HG03196 (cell line): ENCODE data around the gene ITPRIPL1.
"Not testable (repeated sequence)": the region's sequence is repeated elsewhere in the genome, so short reads cannot be mapped to it uniquely, and the experiment has no call there.

ENCODE experiments used
- ATAC-seq: cut with Tn5 transposase; IDR thresholded peaks from one replicate; pipeline ENCODE4 v1.9.1; 2021; ENCODE audit not compliant: unreplicated experiment

The ITPRIPL1 gene, protein sequence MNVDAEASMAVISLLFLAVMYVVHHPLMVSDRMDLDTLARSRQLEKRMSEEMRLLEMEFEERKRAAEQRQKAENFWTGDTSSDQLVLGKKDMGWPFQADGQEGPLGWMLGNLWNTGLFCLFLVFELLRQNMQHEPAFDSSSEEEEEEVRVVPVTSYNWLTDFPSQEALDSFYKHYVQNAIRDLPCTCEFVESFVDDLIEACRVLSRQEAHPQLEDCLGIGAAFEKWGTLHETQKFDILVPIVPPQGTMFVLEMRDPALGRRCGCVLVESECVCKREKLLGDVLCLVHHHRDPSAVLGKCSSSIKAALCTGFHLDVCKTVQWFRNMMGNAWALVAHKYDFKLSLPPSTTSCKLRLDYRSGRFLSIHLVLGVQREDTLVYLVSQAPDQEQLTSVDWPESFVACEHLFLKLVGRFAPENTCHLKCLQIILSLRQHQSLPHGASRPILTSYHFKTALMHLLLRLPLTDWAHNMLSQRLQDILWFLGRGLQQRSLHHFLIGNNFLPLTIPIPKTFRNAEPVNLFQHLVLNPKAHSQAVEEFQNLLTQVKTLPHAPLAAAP

DNA sequence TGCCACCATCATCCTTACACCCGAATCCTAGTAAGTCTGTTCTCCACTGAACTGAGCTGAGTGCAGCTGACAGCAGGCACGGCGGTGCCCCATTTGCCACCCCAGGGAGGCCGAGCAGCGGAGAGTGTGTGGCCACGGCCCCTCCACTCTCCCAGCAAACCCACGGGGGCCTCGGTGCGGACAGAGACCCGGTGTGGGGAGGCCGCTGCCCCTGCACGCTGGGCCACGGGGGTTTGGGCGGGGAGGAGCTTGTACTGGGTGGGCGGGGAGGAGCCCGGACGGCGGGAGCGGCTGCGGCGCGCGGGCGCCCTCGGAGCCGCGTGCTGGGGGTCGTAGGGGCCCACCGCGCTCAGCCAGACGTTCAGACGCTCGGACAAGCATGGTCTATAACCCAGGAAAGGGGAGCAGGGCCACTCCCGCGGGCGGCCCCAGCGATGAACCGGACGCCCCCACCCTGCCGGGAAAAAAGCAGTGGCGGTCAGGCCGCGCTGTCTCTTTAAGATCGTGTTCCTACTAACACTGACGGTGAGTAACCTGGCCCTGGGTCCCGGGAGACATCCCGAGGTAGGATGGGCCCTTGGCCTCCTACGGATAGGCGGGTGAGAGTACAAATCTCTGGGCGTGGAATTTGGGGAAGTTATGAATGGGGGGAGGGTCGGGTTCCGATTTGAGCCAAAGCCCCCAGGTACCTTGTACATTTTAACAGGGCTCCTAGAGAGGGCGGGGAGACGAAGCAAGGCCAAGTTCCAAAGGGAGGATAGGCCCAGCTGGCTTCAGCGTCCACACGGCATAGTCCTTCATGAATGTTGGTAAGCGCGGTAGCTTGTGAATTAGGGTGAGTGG lies at the start of gene ITPRIPL1:
ITPRIPL1 (plus strand) TSS at position 277 of the 843 bp plus-strand sequence; CDS start at position 800, 523 bp downstream.
- no peak for ATAC-seq

DNA sequence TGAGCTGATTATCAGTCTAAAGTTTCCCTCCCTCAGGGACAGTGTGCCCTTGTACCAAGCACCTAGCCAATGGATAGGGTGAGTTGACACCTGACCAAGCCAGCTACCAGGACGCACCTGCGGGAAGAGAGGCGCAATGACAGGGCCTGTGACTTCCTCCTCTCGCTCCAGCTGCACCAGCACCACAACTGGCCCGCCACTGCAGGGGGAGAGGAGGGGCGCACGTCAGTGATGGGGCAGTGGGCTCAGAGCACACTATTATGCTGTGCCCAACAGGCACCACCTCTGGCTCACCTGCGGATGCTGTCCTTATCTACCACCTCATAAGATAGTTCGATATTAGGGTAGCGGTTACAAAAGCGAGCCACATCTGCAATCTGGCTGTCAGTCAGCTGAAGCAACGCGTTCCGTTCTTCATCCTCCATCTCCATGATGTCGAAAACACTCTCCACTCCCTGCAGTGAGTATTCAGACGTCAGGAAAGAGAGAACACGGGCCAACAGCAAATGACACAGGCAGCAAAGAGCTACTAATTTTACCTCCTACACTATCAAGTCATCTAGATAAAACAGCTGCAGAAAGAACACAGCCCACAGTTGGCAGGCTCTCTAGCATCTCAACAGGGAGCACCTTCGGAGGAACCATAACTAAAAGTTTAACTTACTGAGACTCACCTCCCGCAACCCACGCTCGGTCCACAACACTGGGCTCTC lies 48.2 kb upstream of the ITPRIPL1 start:
- ATAC-seq = no peak

DNA sequence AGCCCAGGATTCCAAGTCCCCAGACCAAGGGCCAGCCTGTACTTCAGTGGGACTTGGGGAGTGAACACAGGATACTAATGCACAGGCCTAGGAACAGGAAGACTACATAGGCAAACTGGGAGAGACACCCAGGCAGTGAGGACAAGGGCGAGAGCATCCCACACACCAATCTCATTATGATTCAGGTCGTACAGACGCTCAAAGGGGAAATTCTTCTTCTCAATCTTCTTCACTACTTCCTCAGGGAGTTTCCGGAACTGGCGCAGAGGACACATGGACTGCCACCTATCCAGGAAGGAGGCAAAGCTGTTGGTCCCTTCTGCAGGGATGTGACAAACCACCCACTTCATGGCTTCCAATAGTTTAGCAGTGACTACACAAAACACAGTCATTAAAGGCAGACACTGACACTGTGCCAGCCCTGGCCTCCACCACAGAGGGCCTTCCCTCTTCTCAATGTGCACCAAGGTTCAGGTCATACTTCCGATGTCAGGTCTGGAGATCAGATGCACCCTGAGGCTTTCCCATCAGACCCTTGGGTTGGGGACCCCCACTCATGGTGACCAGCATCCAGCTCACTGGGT lies 37.8 kb upstream of the ITPRIPL1 start:
- ATAC-seq = no peak

DNA sequence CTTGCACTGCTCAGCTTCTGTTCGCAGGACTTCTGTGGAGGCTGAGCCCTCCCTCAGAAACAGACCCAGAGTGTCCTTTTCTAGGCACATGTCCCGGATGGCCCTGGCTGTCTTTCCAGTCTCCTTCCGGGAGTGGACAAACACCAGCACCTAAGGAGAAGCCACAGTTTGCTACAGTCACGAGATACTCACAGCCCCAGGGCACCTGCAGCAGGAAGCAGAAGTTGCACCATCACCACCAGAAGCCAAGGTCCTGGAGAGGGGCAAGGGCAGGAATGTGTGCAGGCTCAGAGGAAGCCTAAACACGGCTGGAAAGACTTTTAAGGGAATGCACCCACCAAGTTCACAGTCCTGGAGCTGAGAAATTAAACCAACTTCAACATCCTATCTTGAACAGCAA lies 33.4 kb upstream of the ITPRIPL1 start:
- ATAC-seq = no peak

DNA sequence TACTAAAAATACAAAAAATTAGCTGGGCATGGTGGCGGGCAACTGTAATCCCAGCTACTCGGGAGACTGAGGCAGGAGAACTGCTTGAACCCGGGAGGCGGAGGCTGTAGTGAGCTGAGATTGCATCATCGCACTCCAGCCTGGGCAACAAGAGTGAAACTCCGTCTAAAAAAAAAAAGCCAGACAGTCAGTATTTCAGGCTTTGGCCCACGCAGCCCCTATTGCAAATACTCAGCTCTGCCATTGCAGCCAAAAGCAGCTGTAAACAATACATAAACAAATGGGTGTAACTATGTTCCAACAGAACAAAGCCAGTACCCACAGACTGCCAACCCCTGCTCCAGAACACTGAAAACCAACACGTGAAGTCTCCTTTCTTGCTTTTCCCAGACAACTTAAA lies 30.8 kb upstream of the ITPRIPL1 start:
- not testable (repeated sequence) for ATAC-seq

DNA sequence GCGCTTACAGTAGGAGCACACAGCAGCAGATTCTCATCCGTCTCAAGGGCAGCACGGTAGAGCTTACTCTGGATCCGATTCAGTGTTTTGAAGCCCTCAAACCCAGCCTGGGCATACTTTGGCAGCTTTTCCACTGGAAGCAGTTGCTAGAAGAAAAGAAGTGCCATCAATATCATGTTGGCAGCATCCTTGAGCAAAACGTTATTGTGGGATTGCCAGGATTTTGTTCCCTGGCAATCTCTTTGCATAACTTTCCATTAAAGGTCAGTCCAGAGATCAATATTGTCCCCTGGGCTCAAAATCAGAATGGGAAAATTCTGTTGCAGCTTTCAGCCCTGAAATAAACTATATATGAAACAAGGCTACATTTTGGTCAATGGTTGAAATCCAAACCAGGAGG lies 28.2 kb upstream of the ITPRIPL1 start:
- no peak for ATAC-seq

DNA sequence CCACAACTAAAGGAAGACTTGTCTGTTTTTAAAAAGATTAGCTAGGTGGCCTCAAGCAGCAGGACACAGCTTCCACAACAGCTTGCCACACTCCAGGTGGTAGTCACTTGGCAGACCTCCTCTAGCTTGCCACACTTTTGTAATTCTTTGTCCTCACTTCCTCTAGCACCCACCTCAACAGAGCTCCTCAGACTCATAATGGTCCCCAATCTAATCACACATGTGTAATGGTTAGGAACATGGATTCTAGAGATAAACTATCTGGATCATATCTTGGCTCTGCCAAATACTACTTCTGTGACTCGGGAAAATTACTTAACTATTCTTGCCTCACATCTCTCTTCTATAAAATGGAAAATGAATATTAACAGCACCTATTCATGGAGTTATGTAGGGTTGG lies 23.3 kb upstream of the ITPRIPL1 start:
- no peak for ATAC-seq

DNA sequence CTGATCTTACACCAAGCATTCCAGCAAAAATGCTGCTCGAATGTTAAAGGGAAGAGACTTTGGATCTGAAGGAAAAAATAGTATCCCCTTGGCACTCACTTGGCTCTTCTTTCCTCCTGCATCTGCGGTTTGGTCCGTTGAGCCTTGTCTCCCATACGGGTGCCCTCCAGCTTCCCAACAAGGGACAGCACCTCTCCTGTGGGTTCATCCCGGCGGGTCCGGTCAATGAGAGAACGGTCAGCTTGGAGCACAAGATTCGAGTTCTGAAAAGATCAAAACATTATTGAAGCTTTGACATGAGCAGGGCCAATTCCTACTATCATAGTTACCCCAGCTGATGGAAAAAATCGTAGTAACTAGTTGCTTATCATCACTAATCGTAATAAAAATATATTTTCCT lies 20.5 kb upstream of the ITPRIPL1 start:
- ATAC-seq = no peak

DNA sequence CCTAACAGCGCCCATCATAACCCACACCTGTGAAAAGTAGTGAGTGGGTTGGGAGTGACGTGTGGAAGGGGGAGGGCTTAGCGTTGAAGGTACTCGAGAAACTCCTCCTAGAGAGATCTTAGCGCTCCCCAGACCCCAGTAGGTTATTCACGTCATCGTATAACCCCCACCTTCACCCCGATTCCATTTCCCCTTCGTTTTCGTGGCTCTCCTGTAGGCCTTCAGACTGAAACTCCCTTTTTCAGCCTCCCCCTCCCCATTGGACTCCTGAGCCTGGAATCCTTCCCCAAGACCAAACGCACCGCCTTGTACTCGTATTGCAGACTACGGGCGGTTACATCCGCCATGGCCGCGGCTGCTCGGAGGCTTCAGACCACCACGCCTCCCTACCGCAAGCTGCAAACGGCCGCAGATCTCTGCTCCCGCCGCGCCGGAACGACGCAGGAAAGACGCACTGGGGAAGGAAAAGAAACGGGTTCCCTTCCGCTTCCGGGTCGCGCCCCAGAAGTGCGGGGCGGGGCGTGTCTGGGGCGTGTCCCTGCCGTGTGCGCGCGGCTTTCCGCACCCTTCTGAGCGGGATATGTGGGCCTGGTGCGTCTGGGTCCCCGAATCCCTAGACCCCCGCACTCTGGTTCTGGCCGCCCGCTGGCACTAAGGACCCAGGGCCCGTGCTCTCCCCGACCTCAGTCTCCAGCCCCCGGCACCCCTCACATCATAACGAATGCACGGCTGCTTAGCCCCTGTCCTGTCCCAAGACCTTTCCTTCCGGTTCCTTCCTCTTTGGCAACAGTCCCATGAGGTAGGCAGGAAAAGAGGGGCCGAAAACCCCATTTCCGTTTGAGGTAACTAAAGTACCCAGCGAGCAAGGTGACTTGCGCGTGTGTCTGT lies 19.8 kb upstream of the ITPRIPL1 start, which contains the start of gene SNRNP200:
SNRNP200 (minus strand) TSS at position 456 of the 888 bp plus-strand sequence; CDS start at position 347, 109 bp downstream.
- ATAC-seq = peak; percentile 74

DNA sequence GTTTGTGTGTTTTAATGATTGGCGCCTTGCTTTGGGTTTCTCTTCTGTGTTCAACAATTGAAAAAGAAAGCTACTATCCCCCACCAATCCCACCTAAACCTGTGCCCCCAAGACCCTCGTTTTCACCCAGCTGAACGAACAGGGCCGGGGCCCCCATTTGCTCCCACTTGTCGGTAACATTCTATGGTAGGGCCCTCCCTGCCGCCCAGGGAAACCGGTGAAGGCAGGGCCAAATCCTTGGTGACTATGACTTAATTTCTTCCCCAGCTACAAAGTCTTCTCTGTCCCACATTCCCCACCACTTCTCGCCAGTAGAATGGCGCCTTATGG lies 19.2 kb upstream of the ITPRIPL1 start:
- ATAC-seq = no peak

DNA sequence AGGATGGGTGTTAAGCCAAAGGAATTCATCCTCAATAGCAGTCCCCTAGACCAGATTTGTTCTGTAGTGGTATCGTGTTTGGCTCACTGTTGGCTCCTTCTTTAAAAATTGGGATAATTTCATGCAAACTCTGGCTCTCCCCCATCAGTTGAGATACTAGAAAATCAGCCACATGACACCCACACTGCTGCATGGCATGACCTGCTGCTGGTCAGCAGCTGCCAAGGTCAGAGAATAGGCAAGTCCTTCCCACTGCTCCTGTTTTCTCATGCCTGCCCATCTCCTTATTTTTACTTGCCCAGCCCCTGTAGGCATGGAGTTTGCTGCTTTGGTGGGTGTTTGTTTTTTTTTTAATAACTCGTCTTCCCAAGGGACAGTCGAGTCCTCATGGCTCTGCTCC lies 18.7 kb upstream of the ITPRIPL1 start:
- no peak for ATAC-seq

DNA sequence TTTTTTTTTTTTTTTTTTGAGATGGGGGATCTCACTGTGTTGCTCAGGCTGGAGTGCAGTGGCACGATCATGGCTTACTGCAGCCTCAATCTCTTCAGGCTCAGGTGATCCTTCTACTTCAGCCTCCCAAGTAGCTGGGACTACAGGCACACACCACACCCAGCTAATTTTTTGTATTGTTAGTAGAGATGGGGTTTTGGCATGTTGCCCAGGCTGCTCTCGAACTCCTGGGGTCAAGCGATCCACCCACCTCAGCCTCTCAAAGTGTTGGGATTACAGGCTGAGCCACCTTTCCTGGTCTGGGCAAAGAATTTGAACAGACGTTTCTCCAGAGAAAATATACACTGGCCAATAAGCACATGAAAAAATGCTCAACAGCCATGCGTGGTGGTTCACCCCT lies 16.9 kb upstream of the ITPRIPL1 start:
- no peak for ATAC-seq

DNA sequence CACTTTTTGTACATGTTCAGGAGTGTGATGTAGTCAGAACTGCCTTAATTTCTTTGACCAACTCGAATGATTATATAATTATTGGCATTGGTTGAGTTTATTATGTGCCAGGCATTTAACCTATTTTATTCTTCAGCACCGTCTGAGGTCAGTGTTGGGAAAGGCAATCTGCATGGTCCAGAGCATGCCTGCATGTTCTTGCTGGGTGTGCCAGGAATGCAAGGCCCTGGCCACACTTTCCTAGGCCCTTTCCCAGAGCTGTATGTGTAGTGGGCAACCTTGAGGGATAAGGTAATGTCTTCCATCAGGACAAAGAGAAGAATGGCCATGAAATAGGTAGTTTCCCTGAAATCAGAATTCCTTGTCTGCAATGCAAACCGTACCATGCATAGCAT lies 10.1 kb upstream of the ITPRIPL1 start:
- no peak for ATAC-seq

DNA sequence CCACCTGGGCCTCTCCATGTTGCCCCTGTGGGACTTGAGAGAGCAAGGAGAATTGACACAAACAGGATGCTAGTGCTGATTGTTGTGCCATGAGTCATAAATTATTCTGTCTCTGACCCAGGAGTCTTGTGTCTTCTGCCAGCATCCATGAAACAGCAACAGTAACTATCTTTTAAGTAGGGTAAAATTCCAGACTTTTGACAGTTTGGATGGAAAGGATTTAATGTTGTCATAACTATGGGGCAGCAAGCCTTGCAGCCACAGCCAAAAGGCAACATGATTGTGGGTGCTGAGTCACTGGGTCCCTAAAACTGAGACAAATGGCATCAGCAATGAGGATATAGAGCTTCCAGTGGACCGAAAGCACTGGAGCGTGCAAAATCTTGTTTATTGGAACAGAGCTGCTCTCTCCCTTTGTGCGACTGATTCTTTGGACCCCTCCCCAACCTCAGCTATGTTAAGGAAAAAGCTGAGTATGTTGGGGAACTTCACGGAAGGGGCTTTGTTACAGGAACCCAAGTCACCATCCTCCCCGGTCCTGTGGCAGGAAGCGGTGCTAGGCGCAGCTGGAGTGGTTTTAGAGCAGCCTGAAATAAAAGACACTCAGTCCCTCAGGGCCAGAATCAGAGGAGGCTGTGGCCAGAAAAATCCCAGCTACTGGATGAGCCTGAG lies 9.6 kb upstream of the ITPRIPL1 start:
- ATAC-seq = no peak

DNA sequence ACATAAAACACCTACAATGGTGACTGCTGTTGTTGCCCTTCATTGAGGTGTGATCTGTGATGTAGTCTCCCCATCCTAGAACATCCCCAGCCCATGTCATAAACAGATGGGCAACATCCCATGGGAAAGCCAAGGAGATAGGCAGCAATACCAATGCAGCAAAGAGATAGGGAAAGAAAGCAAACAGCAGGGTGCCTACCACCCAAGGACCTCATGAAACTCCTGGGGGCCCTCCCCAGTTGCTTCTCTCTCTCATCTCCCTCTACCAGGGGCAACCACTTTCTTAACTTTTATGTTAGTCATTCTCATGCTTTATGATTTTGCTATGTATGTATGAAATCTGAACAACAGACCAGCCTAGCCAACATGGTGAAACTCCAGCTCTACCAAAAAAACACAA lies 8.1 kb upstream of the ITPRIPL1 start:
- ATAC-seq = no peak

DNA sequence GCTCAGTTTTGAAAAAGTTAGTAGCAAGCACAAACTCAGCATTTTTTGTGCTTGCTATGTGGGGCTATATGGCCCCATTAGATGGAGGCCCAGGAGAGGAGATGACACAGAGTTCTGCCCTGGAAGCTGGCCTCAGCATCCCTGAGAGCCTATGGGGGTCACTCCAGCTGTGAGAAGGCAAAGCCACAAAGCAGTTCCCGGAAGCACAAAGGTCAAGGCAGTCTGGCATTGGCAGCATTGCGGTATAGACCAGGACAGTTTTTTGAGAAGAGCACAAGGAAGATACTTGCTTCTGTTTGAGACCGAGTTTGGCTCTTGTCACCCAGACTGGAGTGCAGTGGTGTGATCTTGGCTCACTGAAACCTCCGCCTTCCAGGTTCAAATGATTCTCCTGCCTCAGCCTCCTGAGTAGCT lies 7.5 kb upstream of the ITPRIPL1 start:
- ATAC-seq = no peak

DNA sequence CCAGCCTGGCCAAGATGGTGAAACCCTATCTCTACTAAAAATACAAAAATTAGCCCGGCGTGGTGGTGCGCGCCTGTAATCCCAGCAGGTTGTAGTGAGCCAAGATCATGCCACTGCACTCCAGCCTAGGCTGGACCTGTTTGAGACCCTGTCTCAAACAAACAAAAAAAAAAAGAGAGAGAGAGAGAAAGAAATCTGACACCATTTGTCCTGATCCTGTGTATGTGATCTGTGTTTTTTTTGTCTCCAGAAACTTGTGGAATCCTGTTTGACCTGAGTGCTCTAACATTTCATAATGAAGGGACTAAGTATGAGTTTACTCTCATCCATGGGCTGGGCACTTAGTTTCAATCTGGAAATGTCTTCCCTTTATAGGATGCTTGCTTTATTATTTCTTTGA lies 6.4 kb upstream of the ITPRIPL1 start:
- ATAC-seq = no peak

DNA sequence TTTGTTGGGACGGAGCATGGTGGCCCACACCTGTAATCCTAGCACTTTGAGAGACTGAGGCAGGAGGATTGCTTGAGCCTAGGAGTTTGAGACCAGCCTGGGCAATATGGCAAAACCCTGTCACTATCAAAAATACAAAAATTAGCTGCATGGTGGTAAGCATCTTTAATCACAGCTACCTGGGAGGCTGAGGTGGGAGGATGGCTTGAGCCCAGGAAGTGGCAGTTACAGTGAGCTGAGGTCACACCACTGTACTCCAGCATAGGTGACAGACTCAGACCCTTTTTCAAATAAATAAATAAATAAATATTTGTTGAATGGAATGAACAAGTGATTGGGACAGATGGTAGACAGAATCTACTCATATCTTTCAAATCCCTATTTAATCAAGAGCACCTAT lies 5.7 kb upstream of the ITPRIPL1 start:
- ATAC-seq = no peak

DNA sequence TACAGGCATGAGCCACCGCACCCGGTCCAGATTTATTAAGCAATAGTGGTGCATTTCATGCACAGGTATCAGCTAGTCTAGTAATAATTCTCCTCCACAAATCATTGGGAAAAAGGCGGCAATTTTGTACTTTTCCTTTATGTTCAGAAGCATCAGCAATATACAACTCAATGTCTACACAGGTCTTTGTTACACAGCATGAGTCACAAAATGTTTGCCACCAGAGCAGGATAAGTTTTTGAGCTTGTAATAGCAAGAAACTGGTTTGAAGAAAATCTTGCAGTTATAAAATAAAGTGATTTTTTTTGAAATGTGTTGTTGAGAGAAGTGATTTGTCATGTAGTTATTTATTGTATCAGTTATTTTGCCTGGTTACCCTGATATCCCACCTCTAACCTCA lies 4.8 kb upstream of the ITPRIPL1 start:
- no peak for ATAC-seq
